Esophagus squamous epithelium (tissue), 5 donors: ENCODE data around the gene IER3IP1. TPM values are rescaled to one million over a fixed set of nuclear protein-coding genes. Genes with fewer than 3 reads are reported as not detected.
A peak's percentile ranks its signal among the peaks of the same experiment; 100 is the strongest.

Source experiments
- DNase-seq: peaks from one replicate; lab custom pipeline; 2025; lab: John Stamatoyannopoulos, UW
- H3K27ac ChIP-seq, 4 donors: fragments of 200-600 bp; sonication (generic); one replicate each; pipeline ENCODE4 v1.5.1; 2016 to 2019; ENCODE audit warnings: mild to moderate bottlenecking in 1 of 4
- H3K27me3 ChIP-seq, 4 donors: fragments of 200-600 bp; sonication (generic); 1 replicate in 3 of 4; 2 replicates in 1 of 4; pipeline versions ENCODE4 v1.5.1 to v1.6.0; 2017 to 2021; ENCODE audit warnings: antibody characterized with exemption in 1 of 4
- H3K36me3 ChIP-seq, 3 donors: fragments of 200-600 bp; sonication (generic); one replicate each; pipeline ENCODE4 v1.5.1; 2016 to 2019
- H3K4me1 ChIP-seq, 3 donors: fragments of 200-600 bp; sonication (generic); one replicate each; pipeline ENCODE4 v1.5.1; 2017 to 2019
- H3K4me3 ChIP-seq, 4 donors: fragments of 200-600 bp; sonication (generic); 1 replicate in 3 of 4; 2 replicates in 1 of 4; pipeline ENCODE4 v1.5.1; 2016 to 2019; ENCODE audit warnings: mild to moderate bottlenecking in 2 of 4, moderate library complexity in 1 of 4
- H3K9me3 ChIP-seq, 3 donors: fragments of 200-600 bp; sonication (generic); one replicate each; pipeline ENCODE4 v1.5.1; 2016 to 2019
- CTCF ChIP-seq, 6 experiments: fragments of 450-650 bp in 4 of 6; fragments of 200-600 bp in 2 of 6; sonication (generic) in 2 of 6; IDR thresholded peaks; one replicate each; pipeline ENCODE4 v1.5.1; 2016 to 2019; ENCODE audit warnings: antibody characterized with exemption in 6 of 6, mild to moderate bottlenecking in 4 of 6, moderate library complexity in 4 of 6
- POLR2A ChIP-seq, 4 donors: fragments of 450-650 bp; IDR thresholded peaks; one replicate each; pipeline ENCODE4 v1.6.1; 2017; ENCODE audit warnings: antibody characterized with exemption in 4 of 4, mild to moderate bottlenecking in 4 of 4, moderate library complexity in 3 of 4
- WGBS, 2 donors: methylation state at CpG; one replicate each; pipeline ENCODE4 v1.1.5; 2018; 5-methylcytosine and 5-hydroxymethylcytosine counted together
- intact Hi-C: fragments of 100-400 bp; cut with DNase I; formaldehyde crosslinking; loops from one replicate; pipeline ENCODE4 v1.15.0; 2022
- total RNA-seq, 4 donors: library from RNA; depleted of rRNA; stranded (reverse); fragments of >200 nt; gene quantifications; one replicate each; pipeline ENCODE4 v1.1.0, GENCODE V29; 2016
- donor health status: DM: yes; HTN: yes; CAD: no.

Gene IER3IP1
- total RNA-seq, 4 donors from 2014 or later: 5.3 to 14.1 (median 11.1) TPM

GRCh38 chr18:47149457-47150028 is 26.6 kb downstream of the IER3IP1 start:
- H3K9me3 ChIP-seq: no peaks in the 10 kb centered on the region
- 27 to 30% methylated on average over 10 to 11 of the region's 12 CpGs for WGBS, 2 donors
- peaks cover 11 to 43% (median 12%) of the 10 kb centered on the region in 3 donors for H3K4me1 ChIP-seq
- TF ChIP-seq CTCF (IDR thresholded peaks at IDR 0.05): no peak
- no peak for TF ChIP-seq POLR2A (IDR thresholded peaks at IDR 0.05)
- H3K36me3 ChIP-seq: peaks cover 0 to 15% (median 0%) of the 10 kb centered on the region in 3 donors
- no peak for DNase-seq
- H3K27me3 ChIP-seq: no peaks in the 10 kb centered on the region
- H3K4me3 ChIP-seq: peak overlapping the region; percentile 80 to 93 (median 92)
- intact Hi-C loops: no loop called here
- H3K27ac ChIP-seq: peak overlapping the region; percentile 91 to 95 (median 94)

GRCh38 chr18:47146206-47146605 is 30.0 kb downstream of the IER3IP1 start:
- TF ChIP-seq CTCF (IDR thresholded peaks at IDR 0.05) (no peak), POLR2A (IDR thresholded peaks at IDR 0.05) (no peak)
- H3K4me3 ChIP-seq: no peak overlapping the region
- H3K4me1 ChIP-seq: peaks cover 9 to 37% (median 9%) of the 10 kb centered on the region in 3 donors
- no peaks in the 10 kb centered on the region for H3K9me3 ChIP-seq
- H3K27ac ChIP-seq: no peak overlapping the region
- no peaks in the 10 kb centered on the region for H3K27me3 ChIP-seq
- DNase-seq: no peak
- no peaks in the 10 kb centered on the region for H3K36me3 ChIP-seq
- intact Hi-C loops: no loop called here
- 91 to 94% methylated on average over 3 of the region's 3 CpGs for WGBS, 2 donors

GRCh38 chr18:47143899-47144485 is 32.2 kb downstream of the IER3IP1 start:
- Histone ChIP-seq H3K27me3 (no peaks in the 10 kb centered on the region), H3K4me1 (peaks cover 0 to 20% (median 0%) of the 10 kb centered on the region in 3 donors), H3K4me3 (no peak overlapping the region), H3K9me3 (no peaks in the 10 kb centered on the region), H3K27ac (no peak overlapping the region), H3K36me3 (no peaks in the 10 kb centered on the region)
- TF ChIP-seq CTCF (IDR thresholded peaks at IDR 0.05) (no peak), POLR2A (IDR thresholded peaks at IDR 0.05) (no peak)
- no peak for DNase-seq
- intact Hi-C loops: no loop called here
- 93 to 94% methylated on average over 4 of the region's 4 CpGs for WGBS, 2 donors

- no peak for DNase-seq
- WGBS, 2 donors: 89 to 99% methylated on average over 5 of the region's 5 CpGs
- Histone ChIP-seq H3K4me1 (peaks cover 0 to 12% (median 0%) of the 10 kb centered on the region in 3 donors), H3K27me3 (no peaks in the 10 kb centered on the region), H3K9me3 (no peaks in the 10 kb centered on the region), H3K27ac (no peak overlapping the region), H3K36me3 (no peaks in the 10 kb centered on the region), H3K4me3 (no peak overlapping the region)
- TF ChIP-seq CTCF (IDR thresholded peaks at IDR 0.05): no peak
- no peak for TF ChIP-seq POLR2A (IDR thresholded peaks at IDR 0.05)
- intact Hi-C loops: no loop called here
Measured at GRCh38 chr18:47143153-47143552, 33.0 kb downstream of the IER3IP1 start.

- TF ChIP-seq CTCF (IDR thresholded peaks at IDR 0.05) (no peak), POLR2A (IDR thresholded peaks at IDR 0.05) (no peak)
- Histone ChIP-seq H3K9me3 (no peaks in the 10 kb centered on the region), H3K36me3 (peaks cover 0 to 7% (median 0%) of the 10 kb centered on the region in 3 donors), H3K4me1 (no peaks in the 10 kb centered on the region), H3K4me3 (no peak overlapping the region), H3K27me3 (no peaks in the 10 kb centered on the region), H3K27ac (no peak overlapping the region)
- no peak for DNase-seq
- intact Hi-C loops: no loop called here
Measured at GRCh38 chr18:47141289-47141688, 34.9 kb downstream of the IER3IP1 start.
